Brain microvascular endothelial cell (primary cell): ENCODE data around the gene SVIL.

Source experiments
- DNase-seq: peaks from one replicate; pipeline ENCODE4 v3.0.0-alpha.2; 2020
- H3K27ac ChIP-seq: fragments of 250-450 bp; sonication (Bioruptor Pico); 2 replicates; pipeline ENCODE4 v1.5.1; 2020; ENCODE audit warnings: mild to moderate bottlenecking, moderate library complexity
- H3K27me3 ChIP-seq: fragments of 250-450 bp; sonication (Bioruptor Pico); replicated peaks from 2 replicates; pipeline ENCODE4 v1.5.1; 2020; ENCODE audit warnings: mild to moderate bottlenecking
- H3K36me3 ChIP-seq: fragments of 250-450 bp; sonication (Bioruptor Pico); replicated peaks from 2 replicates; pipeline ENCODE4 v1.5.1; 2020; ENCODE audit warnings: mild to moderate bottlenecking
- H3K4me3 ChIP-seq: 2 replicates; pipeline ENCODE4 v1.5.1; 2011; ENCODE audit warnings: low read depth, mild to moderate bottlenecking, control low read depth, low read length, moderate library complexity
- in situ Hi-C: cut with HindIII; loops from 2 replicates; pipeline ENCODE4 v1.10.0; 2017; ENCODE audit warnings: low sequenced_read_pairs, low pct_ligation_motif_present
- TF ChIP-seq, protein P1 (sequence below): IDR thresholded peaks from 2 replicates; pipeline ENCODE4 v1.5.1; 2011; ENCODE audit warnings: low read depth, mild to moderate bottlenecking, moderate library complexity, low read length, control low read depth, inconsistent platforms; ENCODE audit errors: missing control alignments

Gene SVIL

DNA sequence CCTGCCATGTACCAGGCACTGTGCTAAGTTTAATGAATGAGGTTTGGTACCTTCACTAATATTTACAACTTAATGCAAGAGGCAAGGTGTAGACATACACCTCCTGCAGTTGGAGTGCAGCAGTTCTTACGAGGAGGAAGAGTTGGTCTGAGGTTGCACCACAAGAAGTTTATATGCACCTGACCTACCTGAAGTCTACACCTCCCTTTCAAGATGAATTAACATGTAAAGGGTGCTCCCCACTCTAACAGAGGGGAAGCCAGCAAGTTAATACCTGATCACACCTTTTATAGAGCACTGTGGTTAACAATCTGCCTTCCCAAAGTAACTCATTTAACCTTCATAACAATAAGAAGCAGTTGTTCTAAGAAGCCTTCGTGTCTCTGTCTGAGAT lies 225.9 kb downstream of the SVIL start:
- in situ Hi-C loops: no loop called here
- TF ChIP-seq, protein P1, sequence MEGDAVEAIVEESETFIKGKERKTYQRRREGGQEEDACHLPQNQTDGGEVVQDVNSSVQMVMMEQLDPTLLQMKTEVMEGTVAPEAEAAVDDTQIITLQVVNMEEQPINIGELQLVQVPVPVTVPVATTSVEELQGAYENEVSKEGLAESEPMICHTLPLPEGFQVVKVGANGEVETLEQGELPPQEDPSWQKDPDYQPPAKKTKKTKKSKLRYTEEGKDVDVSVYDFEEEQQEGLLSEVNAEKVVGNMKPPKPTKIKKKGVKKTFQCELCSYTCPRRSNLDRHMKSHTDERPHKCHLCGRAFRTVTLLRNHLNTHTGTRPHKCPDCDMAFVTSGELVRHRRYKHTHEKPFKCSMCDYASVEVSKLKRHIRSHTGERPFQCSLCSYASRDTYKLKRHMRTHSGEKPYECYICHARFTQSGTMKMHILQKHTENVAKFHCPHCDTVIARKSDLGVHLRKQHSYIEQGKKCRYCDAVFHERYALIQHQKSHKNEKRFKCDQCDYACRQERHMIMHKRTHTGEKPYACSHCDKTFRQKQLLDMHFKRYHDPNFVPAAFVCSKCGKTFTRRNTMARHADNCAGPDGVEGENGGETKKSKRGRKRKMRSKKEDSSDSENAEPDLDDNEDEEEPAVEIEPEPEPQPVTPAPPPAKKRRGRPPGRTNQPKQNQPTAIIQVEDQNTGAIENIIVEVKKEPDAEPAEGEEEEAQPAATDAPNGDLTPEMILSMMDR: no peak
- peak overlapping the region; percentile 92 for H3K4me3 ChIP-seq
- no peaks in the 10 kb centered on the region for H3K36me3 ChIP-seq
- no peaks in the 10 kb centered on the region for H3K27me3 ChIP-seq
- H3K27ac ChIP-seq: no peak overlapping the region
- DNase-seq: no peak
